Mesothelial cell of epicardium (in vitro differentiated cells): ENCODE data around the gene CHEK2. TPM values are rescaled to one million over a fixed set of nuclear protein-coding genes. Genes with fewer than 3 reads are reported as not detected.

Experiments
- DNase-seq, 2 experiments: peaks; one replicate each; pipeline ENCODE4 v3.0.0; 2021; ENCODE audit warnings: low spot score in 2 of 2; ENCODE audit not compliant: unreplicated experiment in 2 of 2
- H3K27ac Mint-ChIP-seq: 2 replicates; pipeline ENCODE4 v1.8.0; 2021; ENCODE audit warnings: mixed read lengths
- H3K27me3 Mint-ChIP-seq: 2 replicates; pipeline ENCODE4 v1.8.0; 2021; ENCODE audit warnings: low read depth, mixed read lengths
- H3K36me3 Mint-ChIP-seq: 2 replicates; pipeline ENCODE4 v1.8.0; 2021; ENCODE audit warnings: mixed read lengths
- H3K4me1 Mint-ChIP-seq: 2 replicates; pipeline ENCODE4 v1.8.0; 2021; ENCODE audit warnings: mixed read lengths
- H3K4me3 Mint-ChIP-seq: 2 replicates; pipeline ENCODE4 v1.8.0; 2021; ENCODE audit warnings: mild to moderate bottlenecking, moderate library complexity, mixed read lengths
- H3K9me3 Mint-ChIP-seq: 2 replicates; pipeline ENCODE4 v1.8.0; 2021; ENCODE audit warnings: mixed read lengths
- CTCF ChIP-seq: fragments of 200-600 bp; sonication (generic); IDR thresholded peaks from one replicate; pipeline ENCODE4 v1.5.0; 2021; ENCODE audit warnings: antibody characterized with exemption; ENCODE audit not compliant: unreplicated experiment
- total RNA-seq: library from RNA; stranded (reverse); gene quantifications from 3 replicates; pipeline ENCODE4 v1.2.1, GENCODE V29; 2021

CHEK2 gene
- 22.9 to 25.0 TPM (median 24.2 TPM) in 3 replicates for total RNA-seq

- peaks cover 18% of the 10 kb centered on the region for H3K4me1 Mint-ChIP-seq
- TF ChIP-seq CTCF: no peak
These were observed at the start of gene CHEK2, which contains the start of gene HSCB for GRCh38 chr22:28741785-28742561. Gene CHEK2, minus strand, starts transcription at chr22:28741820. Its CDS starts 7,099 bp downstream, at chr22:28734721. Gene HSCB, plus strand, starts transcription at chr22:28742039. Its CDS starts 57 bp downstream, at chr22:28742096.

GRCh38 chr22:28791124-28791523 is 49.5 kb upstream of the CHEK2 start:
- no peak for TF ChIP-seq CTCF
- Mint-ChIP-seq H3K36me3 (peaks cover 27% of the 10 kb centered on the region), H3K9me3 (no peaks in the 10 kb centered on the region), H3K4me3 (no peak overlapping the region), H3K27me3 (no peaks in the 10 kb centered on the region), H3K4me1 (peaks cover 1% of the 10 kb centered on the region), H3K27ac (no peak overlapping the region)
- DNase-seq: no peak

More at GRCh38 chr22:28741785-28742561, at the start of gene CHEK2, which contains the start of gene HSCB:
- peak; percentile 95 for DNase-seq
- no peaks in the 10 kb centered on the region for H3K9me3 Mint-ChIP-seq
- H3K4me3 Mint-ChIP-seq: peak within 1 kb of the TSS; percentile 79
- no peaks in the 10 kb centered on the region for H3K27me3 Mint-ChIP-seq
- H3K36me3 Mint-ChIP-seq: peaks cover 14% of the 10 kb centered on the region
- H3K27ac Mint-ChIP-seq: peak within 1 kb of the TSS; percentile 91

GRCh38 chr22:28788601-28789000 is 47.0 kb upstream of the CHEK2 start:
- Mint-ChIP-seq H3K27ac (no peak overlapping the region), H3K4me3 (no peak overlapping the region), H3K4me1 (peaks cover 2% of the 10 kb centered on the region), H3K27me3 (no peaks in the 10 kb centered on the region), H3K36me3 (peaks cover 24% of the 10 kb centered on the region), H3K9me3 (no peaks in the 10 kb centered on the region)
- no peak for DNase-seq
- TF ChIP-seq CTCF: no peak

- Mint-ChIP-seq H3K27ac (peak overlapping the region; percentile 83), H3K4me3 (no peak overlapping the region), H3K4me1 (peaks cover 4% of the 10 kb centered on the region), H3K27me3 (no peaks in the 10 kb centered on the region), H3K9me3 (no peaks in the 10 kb centered on the region), H3K36me3 (peaks cover 28% of the 10 kb centered on the region)
- DNase-seq: no peak
- TF ChIP-seq CTCF: no peak
These were observed 42.4 kb upstream of the CHEK2 start for GRCh38 chr22:28783786-28784671.

GRCh38 chr22:28780296-28780695 is 38.7 kb upstream of the CHEK2 start:
- Mint-ChIP-seq H3K27ac (no peak overlapping the region), H3K9me3 (no peaks in the 10 kb centered on the region), H3K27me3 (no peaks in the 10 kb centered on the region), H3K36me3 (peaks cover 23% of the 10 kb centered on the region), H3K4me3 (no peak overlapping the region), H3K4me1 (peaks cover 4% of the 10 kb centered on the region)
- no peak for DNase-seq
- no peak for TF ChIP-seq CTCF
